ENCODE measurements around the gene AGRP. TPM values are rescaled to one million over a fixed set of nuclear protein-coding genes. Genes with fewer than 3 reads are reported as not detected.
A peak's percentile ranks its signal among the peaks of the same experiment; 100 is the strongest.

Gene AGRP
- total RNA-seq, 4 donors from 2014 or later = not detected

DNA sequence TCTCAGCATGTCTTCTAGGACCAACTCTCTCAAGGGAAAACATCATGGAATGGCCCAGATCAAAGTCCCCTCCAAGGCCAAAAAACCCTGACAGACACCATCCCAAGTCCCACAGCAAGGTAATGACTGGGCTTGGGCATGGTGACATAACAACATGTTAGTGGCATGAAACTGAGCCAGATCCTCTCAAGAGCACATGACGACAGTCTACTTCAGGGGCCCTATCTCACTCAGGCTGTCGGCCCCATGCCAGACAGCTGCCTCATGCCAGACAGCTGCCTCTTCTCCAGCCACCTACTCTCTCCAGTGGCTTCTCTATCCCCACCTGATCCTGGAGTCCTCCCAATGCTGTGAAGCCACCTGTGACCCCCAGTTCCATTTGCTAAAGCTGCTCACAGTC is 34.0 kb downstream of the AGRP start:
- H3K4me1 ChIP-seq = peaks cover 70 to 90% (median 80%) of the 10 kb centered on the region in 4 donors
- H3K36me3 ChIP-seq = peaks cover 6 to 73% (median 48%) of the 10 kb centered on the region in 4 donors
- intact Hi-C loops (cut with DNase I) = no loop called here
- WGBS = no CpG with 5 or more reads among the region's 2 CpGs
- no peak for TF ChIP-seq POLR2AphosphoS5 (IDR thresholded peaks at IDR 0.05)
- no peak for TF ChIP-seq POLR2A (IDR thresholded peaks at IDR 0.05; ENCODE audit: low read depth)
- no peak for TF ChIP-seq CTCF (IDR thresholded peaks at IDR 0.05)
- TF ChIP-seq EP300 (IDR thresholded peaks at IDR 0.05) = no peak
- no peaks in the 10 kb centered on the region for H3K9me3 ChIP-seq
- H3K4me3 ChIP-seq = no peak overlapping the region
- H3K27me3 ChIP-seq = no peaks in the 10 kb centered on the region
- no peak for DNase-seq (ENCODE audit: extremely low spot score)
- H3K27ac ChIP-seq (replicated peaks in 1 of 4) = no peak overlapping the region

- no peak for DNase-seq (ENCODE audit: extremely low spot score)
- Histone ChIP-seq H3K36me3 (peaks cover 6 to 79% (median 51%) of the 10 kb centered on the region in 4 donors), H3K27ac (replicated peaks in 1 of 4) (no peak overlapping the region), H3K4me3 (no peak overlapping the region), H3K9me3 (no peaks in the 10 kb centered on the region), H3K27me3 (no peaks in the 10 kb centered on the region), H3K4me1 (peaks cover 75 to 94% (median 88%) of the 10 kb centered on the region in 4 donors)
- intact Hi-C loops (cut with DNase I) = no loop called here
- 99% methylated on average over 5 of the region's 5 CpGs for WGBS
- no peak for TF ChIP-seq EP300 (IDR thresholded peaks at IDR 0.05)
- TF ChIP-seq POLR2A (IDR thresholded peaks at IDR 0.05; ENCODE audit: low read depth) = no peak
- no peak for TF ChIP-seq POLR2AphosphoS5 (IDR thresholded peaks at IDR 0.05)
- TF ChIP-seq CTCF (IDR thresholded peaks at IDR 0.05) = no peak
Measured at GRCh38 chr16:67448580-67448979, 34.8 kb downstream of the AGRP start.

DNA sequence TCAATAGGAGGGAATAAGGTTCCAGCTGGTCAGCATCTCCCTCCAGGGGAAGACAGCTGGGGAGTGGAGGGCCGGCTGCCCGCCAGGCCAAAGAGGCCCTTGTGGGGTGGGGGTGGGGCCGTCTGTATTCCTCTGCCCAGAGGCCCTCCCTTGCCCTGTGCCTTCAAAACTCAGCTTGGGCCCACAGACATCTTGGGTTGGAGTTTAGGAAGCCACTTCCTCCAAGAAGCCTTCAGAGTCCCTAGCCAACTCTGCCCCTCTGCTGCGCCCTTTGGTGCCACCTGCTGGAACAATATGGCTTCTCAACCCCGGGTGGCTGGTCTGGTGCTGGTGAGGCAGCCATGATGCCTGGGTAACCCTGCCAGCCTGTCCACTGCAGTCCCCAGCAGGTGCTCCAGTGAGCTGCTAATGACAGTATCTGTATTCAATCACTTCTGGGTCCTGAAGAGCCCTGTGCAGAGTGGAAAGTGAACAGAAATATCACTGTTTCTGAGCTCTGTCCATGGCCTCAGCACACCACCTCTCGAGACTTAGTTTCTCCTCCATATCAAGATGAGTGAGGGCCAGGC is 35.8 kb downstream of the AGRP start:
- no peak for DNase-seq (ENCODE audit: extremely low spot score)
- 67% methylated on average over 5 of the region's 6 CpGs for WGBS
- intact Hi-C loops (cut with DNase I) = no loop called here
- H3K9me3 ChIP-seq = no peaks in the 10 kb centered on the region
- peak overlapping the region in 3 of 4 donors; percentile 33 to 44 (median 43) for H3K27ac ChIP-seq (replicated peaks in 1 of 4)
- peak; percentile 16 to 37 (median 23) for TF ChIP-seq CTCF (IDR thresholded peaks at IDR 0.05)
- no peak for TF ChIP-seq POLR2AphosphoS5 (IDR thresholded peaks at IDR 0.05)
- no peak for TF ChIP-seq POLR2A (IDR thresholded peaks at IDR 0.05; ENCODE audit: low read depth)
- H3K4me3 ChIP-seq = no peak overlapping the region
- no peaks in the 10 kb centered on the region for H3K27me3 ChIP-seq
- peaks cover 0 to 79% (median 44%) of the 10 kb centered on the region in 4 donors for H3K36me3 ChIP-seq
- H3K4me1 ChIP-seq = peaks cover 85 to 99% (median 92%) of the 10 kb centered on the region in 4 donors

- 54% methylated on average over 7 of the region's 8 CpGs for WGBS
- Histone ChIP-seq H3K4me3 (no peak overlapping the region), H3K36me3 (peaks cover 0 to 79% (median 41%) of the 10 kb centered on the region in 4 donors), H3K4me1 (peaks cover 87 to 98% (median 94%) of the 10 kb centered on the region in 4 donors), H3K27ac (replicated peaks in 1 of 4) (peak overlapping the region; percentile 33 to 44 (median 38)), H3K9me3 (no peaks in the 10 kb centered on the region), H3K27me3 (no peaks in the 10 kb centered on the region)
- TF ChIP-seq CTCF (IDR thresholded peaks at IDR 0.05) = no peak
- no peak for DNase-seq (ENCODE audit: extremely low spot score)
- intact Hi-C loops (cut with DNase I) = no loop called here
Measured at GRCh38 chr16:67446968-67447507, 36.3 kb downstream of the AGRP start.
